ENCODE results near the gene CACNA1H.
"Not testable (repeated sequence)": the region's sequence is repeated elsewhere in the genome, so short reads cannot be mapped to it uniquely, and the experiment has no call there.

The CACNA1H gene

GRCh38 chr16:1215574-1216295 is 62.8 kb downstream of the CACNA1H start:
- DNase-seq: no peak

- no peak for DNase-seq
Measured at GRCh38 chr16:1216296-1216619, 63.4 kb downstream of the CACNA1H start.

GRCh38 chr16:1216681-1217400 is 63.9 kb downstream of the CACNA1H start:
- DNase-seq: no peak

GRCh38 chr16:1217526-1217925 is 64.6 kb downstream of the CACNA1H start:
- no peak for DNase-seq

GRCh38 chr16:1218061-1218929 is 65.4 kb downstream of the CACNA1H start:
- no peak for DNase-seq

GRCh38 chr16:1218930-1219611 is 66.2 kb downstream of the CACNA1H start:
- DNase-seq: no peak

- DNase-seq: no peak
Measured at GRCh38 chr16:1220098-1220728, 67.3 kb downstream of the CACNA1H start.

GRCh38 chr16:1220841-1221627 is 68.1 kb downstream of the CACNA1H start:
- no peak for DNase-seq

- no peak for DNase-seq
Measured at GRCh38 chr16:1221628-1222552, 69.0 kb downstream of the CACNA1H start.

- DNase-seq: no peak
Measured at GRCh38 chr16:1222553-1223354, 69.8 kb downstream of the CACNA1H start.

GRCh38 chr16:1223355-1224214 is 70.7 kb downstream of the CACNA1H start:
- no peak for DNase-seq

GRCh38 chr16:1224558-1224957 is 71.7 kb downstream of the CACNA1H start:
- no peak for DNase-seq

GRCh38 chr16:1225051-1225451 is 72.1 kb downstream of the CACNA1H start, which contains the start of gene TPSG1:
Gene TPSG1, minus strand, starts transcription at chr16:1225268. Its CDS starts 16 bp downstream, at chr16:1225252.
- DNase-seq: no peak

- DNase-seq: not testable (repeated sequence)
Measured at GRCh38 chr16:1225728-1226311, 72.9 kb downstream of the CACNA1H start.

- DNase-seq: not testable (repeated sequence)
Measured at GRCh38 chr16:1226692-1227091, 73.8 kb downstream of the CACNA1H start.

- not testable (repeated sequence) for DNase-seq
Measured at GRCh38 chr16:1228227-1228626, 75.3 kb downstream of the CACNA1H start.

- DNase-seq: not testable (repeated sequence)
Measured at GRCh38 chr16:1229476-1229875, 76.6 kb downstream of the CACNA1H start.

GRCh38 chr16:1230084-1230470 is 77.2 kb downstream of the CACNA1H start, which contains the start of gene TPSB2:
Gene TPSB2, minus strand, starts transcription at chr16:1230184. Its CDS starts 233 bp downstream, at chr16:1229951.
- not testable (repeated sequence) for DNase-seq
